ENCODE measurements around the gene CSMD2. TPM values are rescaled to one million over a fixed set of nuclear protein-coding genes. Genes with fewer than 3 reads are reported as not detected.

The CSMD2 gene
- total RNA-seq, 1 donor from 2014 or later, result 2.6 TPM

DNA sequence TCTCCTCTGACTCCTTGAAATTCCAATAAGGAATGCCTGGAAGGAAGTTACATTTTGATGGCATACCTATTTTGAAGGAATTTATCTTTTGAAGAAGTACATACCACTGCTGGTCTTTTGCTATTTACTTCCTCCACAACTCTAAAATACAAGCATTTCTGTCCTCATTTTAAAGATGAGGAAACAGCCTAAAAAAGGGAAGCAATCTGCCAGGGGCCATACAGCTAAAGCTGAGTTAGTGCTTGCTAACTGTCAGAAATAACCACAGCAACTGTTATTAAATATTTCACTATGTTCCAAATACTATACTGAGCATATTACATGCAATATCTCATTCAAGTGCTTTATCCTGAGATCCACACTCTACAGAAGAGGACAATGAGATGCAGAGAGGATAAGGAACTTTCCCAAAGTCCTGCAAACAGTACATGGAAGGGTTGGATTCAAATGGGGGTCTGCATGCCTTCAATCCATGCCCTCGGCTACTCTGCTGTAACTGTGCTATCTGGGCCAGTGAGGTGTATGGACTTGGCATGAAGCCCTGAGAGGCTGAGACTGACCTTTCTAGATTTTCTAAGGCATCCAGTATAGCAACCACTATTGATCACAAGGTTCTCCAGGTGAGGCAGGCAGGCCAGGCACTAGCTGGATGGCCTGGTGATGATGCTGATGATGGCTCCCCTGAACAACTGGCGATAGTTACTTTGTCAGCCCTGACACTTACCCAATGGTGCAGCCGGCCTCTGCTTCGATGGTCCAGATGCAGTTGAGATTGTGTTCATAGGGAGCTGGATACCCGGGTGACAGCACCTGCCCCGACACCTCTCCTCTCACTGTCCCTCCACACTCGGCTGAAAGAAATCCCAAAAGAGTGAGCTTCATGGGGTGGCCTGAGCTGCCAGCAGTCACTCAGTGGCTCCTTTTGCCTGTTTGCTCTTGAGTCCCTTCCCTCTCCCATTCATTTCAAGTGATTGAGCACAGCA, 472.5 kb downstream of the CSMD2 start:
- no peak overlapping the region for H3K27ac Mint-ChIP-seq
- Histone ChIP-seq H3K9ac (no peak overlapping the region), H3K36me3 (no peaks in the 10 kb centered on the region), H3F3A (ENCODE audit: low read depth) (no peaks in the 10 kb centered on the region), H3K9me3 (ENCODE audit: low read depth) (no peaks in the 10 kb centered on the region), H3K27ac (no peak overlapping the region), H2AFZ (replicated peaks) (no peak overlapping the region), H4K20me1 (ENCODE audit: low read depth) (no peaks in the 10 kb centered on the region), H3K4me2 (no peak overlapping the region), H3K79me2 (ENCODE audit: low read depth) (no peaks in the 10 kb centered on the region), H3K4me1 (no peaks in the 10 kb centered on the region), H3K27me3 (no peaks in the 10 kb centered on the region), H3K4me3 (no peak overlapping the region)
- no peaks in the 10 kb centered on the region for H3K9me3 Mint-ChIP-seq
- TF ChIP-seq, protein P1, sequence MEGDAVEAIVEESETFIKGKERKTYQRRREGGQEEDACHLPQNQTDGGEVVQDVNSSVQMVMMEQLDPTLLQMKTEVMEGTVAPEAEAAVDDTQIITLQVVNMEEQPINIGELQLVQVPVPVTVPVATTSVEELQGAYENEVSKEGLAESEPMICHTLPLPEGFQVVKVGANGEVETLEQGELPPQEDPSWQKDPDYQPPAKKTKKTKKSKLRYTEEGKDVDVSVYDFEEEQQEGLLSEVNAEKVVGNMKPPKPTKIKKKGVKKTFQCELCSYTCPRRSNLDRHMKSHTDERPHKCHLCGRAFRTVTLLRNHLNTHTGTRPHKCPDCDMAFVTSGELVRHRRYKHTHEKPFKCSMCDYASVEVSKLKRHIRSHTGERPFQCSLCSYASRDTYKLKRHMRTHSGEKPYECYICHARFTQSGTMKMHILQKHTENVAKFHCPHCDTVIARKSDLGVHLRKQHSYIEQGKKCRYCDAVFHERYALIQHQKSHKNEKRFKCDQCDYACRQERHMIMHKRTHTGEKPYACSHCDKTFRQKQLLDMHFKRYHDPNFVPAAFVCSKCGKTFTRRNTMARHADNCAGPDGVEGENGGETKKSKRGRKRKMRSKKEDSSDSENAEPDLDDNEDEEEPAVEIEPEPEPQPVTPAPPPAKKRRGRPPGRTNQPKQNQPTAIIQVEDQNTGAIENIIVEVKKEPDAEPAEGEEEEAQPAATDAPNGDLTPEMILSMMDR (IDR thresholded peaks at IDR 0.05), result no peak
- TF ChIP-seq EZH2phosphoT487 (IDR thresholded peaks at IDR 0.05), result no peak
- no peak for TF ChIP-seq EZH2 (IDR thresholded peaks at IDR 0.05)
- peaks cover 4% of the 10 kb centered on the region for H3K36me3 Mint-ChIP-seq
- DNase-seq (ENCODE audit: low spot score), result no peak
- no peak overlapping the region for H3K4me3 Mint-ChIP-seq
- no peaks in the 10 kb centered on the region for H3K4me1 Mint-ChIP-seq
- peaks cover 6% of the 10 kb centered on the region for H3K27me3 Mint-ChIP-seq (ENCODE audit: insufficient read depth, low read depth)

DNA sequence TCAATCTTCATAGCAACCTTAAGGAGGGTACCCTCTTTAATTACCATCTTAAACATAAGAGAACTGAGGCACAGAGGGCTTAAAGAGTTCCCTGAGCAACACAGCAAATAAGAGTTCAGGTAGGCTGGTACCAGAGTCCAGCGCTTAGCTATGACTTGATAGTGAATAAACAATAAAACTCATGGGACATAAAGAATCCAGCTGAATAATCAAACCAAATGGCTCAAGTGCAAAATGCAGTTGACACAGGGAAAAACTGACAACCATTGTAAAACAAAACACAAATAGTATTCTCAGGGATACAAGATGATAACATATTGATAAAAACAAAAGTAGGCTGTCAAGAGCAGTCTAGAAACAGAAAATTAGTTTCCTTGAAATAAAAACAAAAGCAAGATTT, 478.0 kb downstream of the CSMD2 start:
- no peaks in the 10 kb centered on the region for H3K9me3 ChIP-seq (ENCODE audit: low read depth)
- no peaks in the 10 kb centered on the region for H3K4me1 ChIP-seq
- TF ChIP-seq, protein P1 (IDR thresholded peaks at IDR 0.05), result no peak
- TF ChIP-seq EZH2 (IDR thresholded peaks at IDR 0.05) (no peak), EZH2phosphoT487 (IDR thresholded peaks at IDR 0.05) (no peak)
- no peak overlapping the region for H3K27ac Mint-ChIP-seq
- peaks cover 5% of the 10 kb centered on the region for H3K27me3 Mint-ChIP-seq (ENCODE audit: insufficient read depth, low read depth)
- H3K9me3 Mint-ChIP-seq, result no peaks in the 10 kb centered on the region
- H3K79me2 ChIP-seq (ENCODE audit: low read depth), result no peaks in the 10 kb centered on the region
- H3K4me2 ChIP-seq, result no peak overlapping the region
- no peak overlapping the region for H3K27ac ChIP-seq
- no peak for DNase-seq (ENCODE audit: low spot score)
- peaks cover 3% of the 10 kb centered on the region for H3K4me1 Mint-ChIP-seq
- H3K9ac ChIP-seq, result no peak overlapping the region
- no peak overlapping the region for H3K4me3 Mint-ChIP-seq
- H3K4me3 ChIP-seq, result no peak overlapping the region
- H2AFZ ChIP-seq (replicated peaks), result no peak overlapping the region
- no peaks in the 10 kb centered on the region for H3K27me3 ChIP-seq
- no peaks in the 10 kb centered on the region for H4K20me1 ChIP-seq (ENCODE audit: low read depth)
- no peaks in the 10 kb centered on the region for H3F3A ChIP-seq (ENCODE audit: low read depth)
- no peaks in the 10 kb centered on the region for H3K36me3 ChIP-seq
- no peaks in the 10 kb centered on the region for H3K36me3 Mint-ChIP-seq

DNA sequence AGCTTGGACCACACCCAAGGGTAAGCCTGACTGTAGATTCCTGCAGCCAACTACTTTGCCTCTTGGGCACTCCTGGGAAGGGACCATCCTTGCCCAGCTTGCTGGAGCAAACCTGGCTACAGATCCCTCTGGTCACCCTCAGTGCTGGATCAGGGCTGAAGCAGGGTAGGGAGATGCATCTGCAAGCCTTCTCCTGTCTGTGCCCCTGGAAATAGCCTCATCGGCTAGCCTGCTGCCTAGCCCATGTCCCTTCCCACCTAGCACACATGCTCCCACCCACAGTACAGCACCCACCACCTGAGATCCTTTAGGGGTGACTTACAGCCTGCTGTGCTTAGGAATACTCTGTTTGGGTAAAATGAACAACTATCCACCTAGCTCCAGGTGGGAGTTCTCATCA, 478.5 kb downstream of the CSMD2 start:
- no peaks in the 10 kb centered on the region for H3K79me2 ChIP-seq (ENCODE audit: low read depth)
- Mint-ChIP-seq H3K27me3 (ENCODE audit: insufficient read depth, low read depth) (peaks cover 5% of the 10 kb centered on the region), H3K36me3 (no peaks in the 10 kb centered on the region), H3K4me1 (peaks cover 3% of the 10 kb centered on the region), H3K9me3 (no peaks in the 10 kb centered on the region), H3K27ac (no peak overlapping the region), H3K4me3 (no peak overlapping the region)
- H3K4me2 ChIP-seq, result no peak overlapping the region
- TF ChIP-seq EZH2 (IDR thresholded peaks at IDR 0.05) (no peak), EZH2phosphoT487 (IDR thresholded peaks at IDR 0.05) (no peak)
- TF ChIP-seq, protein P1 (IDR thresholded peaks at IDR 0.05), result no peak
- H3F3A ChIP-seq (ENCODE audit: low read depth), result no peaks in the 10 kb centered on the region
- no peak overlapping the region for H3K27ac ChIP-seq
- no peaks in the 10 kb centered on the region for H4K20me1 ChIP-seq (ENCODE audit: low read depth)
- H3K9ac ChIP-seq, result no peak overlapping the region
- no peak for DNase-seq (ENCODE audit: low spot score)
- no peaks in the 10 kb centered on the region for H3K27me3 ChIP-seq
- no peaks in the 10 kb centered on the region for H3K4me1 ChIP-seq
- no peaks in the 10 kb centered on the region for H3K36me3 ChIP-seq
- no peaks in the 10 kb centered on the region for H3K9me3 ChIP-seq (ENCODE audit: low read depth)
- H2AFZ ChIP-seq (replicated peaks), result no peak overlapping the region
- no peak overlapping the region for H3K4me3 ChIP-seq

Data from neural progenitor cell (in vitro differentiated cells).